ENCODE measurements around the gene SCYL1.

Gene SCYL1

GRCh38 chr11:65482306-65482850 lies 42.5 kb upstream of the SCYL1 start:
- DNase-seq (ENCODE audit: low read depth), result no peak
- TF ChIP-seq, protein P1, sequence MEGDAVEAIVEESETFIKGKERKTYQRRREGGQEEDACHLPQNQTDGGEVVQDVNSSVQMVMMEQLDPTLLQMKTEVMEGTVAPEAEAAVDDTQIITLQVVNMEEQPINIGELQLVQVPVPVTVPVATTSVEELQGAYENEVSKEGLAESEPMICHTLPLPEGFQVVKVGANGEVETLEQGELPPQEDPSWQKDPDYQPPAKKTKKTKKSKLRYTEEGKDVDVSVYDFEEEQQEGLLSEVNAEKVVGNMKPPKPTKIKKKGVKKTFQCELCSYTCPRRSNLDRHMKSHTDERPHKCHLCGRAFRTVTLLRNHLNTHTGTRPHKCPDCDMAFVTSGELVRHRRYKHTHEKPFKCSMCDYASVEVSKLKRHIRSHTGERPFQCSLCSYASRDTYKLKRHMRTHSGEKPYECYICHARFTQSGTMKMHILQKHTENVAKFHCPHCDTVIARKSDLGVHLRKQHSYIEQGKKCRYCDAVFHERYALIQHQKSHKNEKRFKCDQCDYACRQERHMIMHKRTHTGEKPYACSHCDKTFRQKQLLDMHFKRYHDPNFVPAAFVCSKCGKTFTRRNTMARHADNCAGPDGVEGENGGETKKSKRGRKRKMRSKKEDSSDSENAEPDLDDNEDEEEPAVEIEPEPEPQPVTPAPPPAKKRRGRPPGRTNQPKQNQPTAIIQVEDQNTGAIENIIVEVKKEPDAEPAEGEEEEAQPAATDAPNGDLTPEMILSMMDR (IDR thresholded peaks at IDR 0.05; ENCODE audit: low read depth, low read length, missing control alignments), result no peak
- no peak overlapping the region for H3K4me3 ChIP-seq (ENCODE audit: low read depth, low read length)

DNA sequence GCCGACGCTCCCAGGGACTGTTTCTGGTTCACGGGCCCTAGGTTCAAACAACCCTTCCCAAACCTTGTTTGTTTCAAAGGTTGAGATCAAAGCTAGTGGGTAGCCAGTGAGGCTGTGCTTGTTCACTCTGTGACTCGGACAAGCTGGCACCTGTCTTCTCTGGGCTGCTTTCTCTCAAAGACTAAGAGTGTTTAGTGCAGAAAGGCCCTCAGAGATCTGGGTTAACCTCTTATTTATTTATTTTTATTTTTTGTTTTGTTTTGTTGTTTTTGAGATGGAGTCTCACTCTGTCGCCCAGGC lies 39.0 kb upstream of the SCYL1 start:
- no peak overlapping the region for H3K4me3 ChIP-seq (ENCODE audit: low read depth, low read length)
- TF ChIP-seq, protein P1 (IDR thresholded peaks at IDR 0.05; ENCODE audit: low read depth, low read length, missing control alignments), result no peak

DNA sequence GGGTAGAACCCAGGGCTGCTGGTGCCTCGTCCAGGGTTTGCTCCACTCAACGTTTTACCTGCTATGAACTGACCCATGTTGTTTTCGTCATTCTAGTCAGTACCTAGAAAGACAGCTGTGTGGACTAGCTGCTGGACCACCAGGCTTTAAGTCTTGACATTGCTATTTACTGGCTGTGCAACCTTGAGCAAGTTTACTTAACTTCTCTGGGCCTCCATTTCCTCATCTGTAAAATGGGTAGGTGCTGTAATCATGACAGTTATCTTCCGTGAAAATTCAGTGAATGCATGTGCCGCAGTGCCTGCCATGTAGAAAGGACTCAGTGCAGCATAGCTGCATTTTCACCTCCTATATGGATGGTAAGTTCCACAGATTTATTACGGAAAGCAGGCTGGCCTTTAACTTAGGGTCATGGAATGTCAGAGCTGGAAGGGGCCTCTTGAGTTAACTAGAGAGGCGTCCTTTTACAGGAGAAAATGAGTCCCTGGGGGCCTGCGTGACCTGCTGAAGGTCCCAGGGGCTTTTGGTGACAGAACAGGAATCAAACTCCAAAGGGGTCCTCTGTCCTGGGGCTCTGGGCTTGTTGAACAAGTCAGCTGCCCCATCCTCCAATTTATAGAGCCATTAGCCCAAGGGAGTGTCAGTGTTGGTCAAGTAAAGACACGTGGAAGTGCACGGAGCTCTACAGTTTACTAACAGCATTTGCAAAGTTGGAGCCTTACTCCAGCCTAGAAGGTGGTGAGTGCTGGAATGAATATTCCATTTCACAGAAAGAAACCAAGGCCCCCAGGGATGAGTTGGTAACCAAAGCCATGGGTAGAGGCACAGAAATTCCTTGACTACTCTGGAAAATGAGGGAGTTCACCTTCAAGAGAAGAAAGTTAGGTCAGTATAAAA lies 38.1 kb upstream of the SCYL1 start:
- DNase-seq (ENCODE audit: low read depth), result no peak
- TF ChIP-seq, protein P1 (IDR thresholded peaks at IDR 0.05; ENCODE audit: low read depth, low read length, missing control alignments), result no peak
- no peak overlapping the region for H3K4me3 ChIP-seq (ENCODE audit: low read depth, low read length)

More for the DNA sequence above, 39.0 kb upstream of the SCYL1 start:
- no peak for DNase-seq (ENCODE audit: low read depth)

GRCh38 chr11:65487467-65488272 lies 37.2 kb upstream of the SCYL1 start:
- no peak for DNase-seq (ENCODE audit: low read depth)
- TF ChIP-seq, protein P1 (IDR thresholded peaks at IDR 0.05; ENCODE audit: low read depth, low read length, missing control alignments), result no peak
- no peak overlapping the region for H3K4me3 ChIP-seq (ENCODE audit: low read depth, low read length)

DNA sequence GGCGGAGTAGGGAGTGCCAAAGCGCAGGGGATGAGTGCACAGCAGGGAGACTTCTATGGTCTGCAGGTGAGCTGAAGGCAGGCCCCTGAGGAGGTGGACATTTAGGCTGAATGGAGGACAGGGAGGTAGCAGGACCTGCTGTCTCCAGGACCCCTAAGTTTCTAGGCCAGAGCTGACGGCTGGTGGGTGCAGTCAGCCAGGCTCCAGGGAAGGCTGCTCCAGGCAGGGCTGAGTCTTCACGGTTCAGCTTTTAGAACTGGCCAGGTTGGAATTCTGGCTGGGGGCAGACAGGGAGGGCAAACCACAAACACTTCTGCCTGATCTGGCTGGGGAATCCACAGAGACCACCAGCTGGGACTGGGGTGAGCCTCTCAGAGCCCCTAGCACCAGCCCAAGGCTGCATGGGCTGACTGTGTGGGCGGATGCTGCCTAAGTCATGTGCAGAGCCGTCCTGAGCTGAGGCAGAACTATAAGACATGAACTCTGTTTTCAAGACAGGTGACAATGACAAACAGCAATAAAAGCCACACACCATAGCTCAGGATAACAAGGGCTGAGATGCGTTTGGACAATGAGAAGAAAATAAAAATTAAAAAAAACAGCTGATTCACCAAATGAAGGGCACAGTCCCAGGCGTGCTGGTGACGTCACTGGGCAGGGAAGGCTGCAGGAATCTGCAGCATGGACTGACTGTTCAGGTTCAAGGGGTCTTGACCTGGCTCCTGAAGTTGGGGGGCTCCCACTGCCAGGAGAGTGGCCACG lies 36.4 kb upstream of the SCYL1 start:
- TF ChIP-seq, protein P1 (IDR thresholded peaks at IDR 0.05; ENCODE audit: low read depth, low read length, missing control alignments), result no peak
- no peak for DNase-seq (ENCODE audit: low read depth)
- no peak overlapping the region for H3K4me3 ChIP-seq (ENCODE audit: low read depth, low read length)

- no peak overlapping the region for H3K4me3 ChIP-seq (ENCODE audit: low read depth, low read length)
- DNase-seq (ENCODE audit: low read depth), result no peak
- TF ChIP-seq, protein P1 (IDR thresholded peaks at IDR 0.05; ENCODE audit: low read depth, low read length, missing control alignments), result no peak
Observed at GRCh38 chr11:65489035-65489705, 35.7 kb upstream of the SCYL1 start.

Measured in GM12864 (cell line).